PC-3 (cell line): ENCODE results near the gene LGALS7B. TPM values are rescaled to one million over a fixed set of nuclear protein-coding genes. Genes with fewer than 3 reads are reported as not detected.
"Not testable (repeated sequence)": the region's sequence is repeated elsewhere in the genome, so short reads cannot be mapped to it uniquely, and the experiment has no call there.

Source experiments
- ATAC-seq: fragments of 200-7000 bp; cut with Tn5 transposase; 2 replicates; pipeline ENCODE4 v1.9.1; 2020; ENCODE audit warnings: mild to moderate bottlenecking, moderate library complexity
- BruUV-seq: library from RNA; stranded (reverse); fragments of 400-500 nt; replicated peaks from 2 replicates; lab custom pipeline; 2021; lab: Mats Ljungman, UMichigan
- CTCF ChIA-PET: fragments of 300-600 bp; sonication (Branson Sonifier 250); formaldehyde crosslinking; loops from one replicate; lab custom pipeline; 2022; ENCODE audit warnings: antibody characterized with exemption; lab: Charles Lee
- POLR2A ChIA-PET: fragments of 300-600 bp; sonication (Branson Sonifier 250); formaldehyde crosslinking; loops from one replicate; lab custom pipeline; 2022; ENCODE audit warnings: antibody characterized with exemption; ENCODE audit not compliant: unreplicated experiment; lab: Charles Lee
- DNase-seq: peaks from one replicate; pipeline ENCODE4 v3.0.0-alpha.2; 2015
- H2AFZ ChIP-seq: fragments of 300-600 bp; sonication (generic); 2 replicates; pipeline ENCODE4 v1.6.0; 2016; ENCODE audit warnings: antibody characterized with exemption, low read length
- H3F3A ChIP-seq: fragments of 300-600 bp; sonication (generic); one replicate; pipeline ENCODE4 v1.6.0; 2017; ENCODE audit warnings: antibody characterized with exemption, low read length, control low read depth, mild to moderate bottlenecking; ENCODE audit not compliant: unreplicated experiment
- H3K27ac ChIP-seq: fragments of 300-600 bp; sonication (generic); 2 replicates; pipeline ENCODE4 v1.5.1; 2016; ENCODE audit warnings: mild to moderate bottlenecking, low read length
- H3K27me3 ChIP-seq: fragments of 300-600 bp; sonication (generic); 2 replicates; pipeline ENCODE4 v1.6.1; 2016; ENCODE audit warnings: low read length, mixed read lengths
- H3K36me3 ChIP-seq: fragments of 300-600 bp; sonication (generic); 2 replicates; pipeline ENCODE4 v1.6.1; 2016; ENCODE audit warnings: low read depth, mixed run types, low read length, mixed read lengths
- H3K4me1 ChIP-seq: fragments of 300-600 bp; sonication (generic); 2 replicates; pipeline ENCODE4 v1.5.1; 2016; ENCODE audit warnings: low read length; ENCODE audit not compliant: insufficient read depth
- H3K4me2 ChIP-seq: fragments of 300-600 bp; sonication (generic); 2 replicates; pipeline ENCODE4 v1.6.0; 2016; ENCODE audit warnings: low read length
- H3K4me3 ChIP-seq: fragments of 300-600 bp; sonication (generic); 2 replicates; pipeline ENCODE4 v1.5.1; 2016; ENCODE audit warnings: mild to moderate bottlenecking, low read length, mixed read lengths
- H3K79me2 ChIP-seq: fragments of 300-600 bp; sonication (generic); 2 replicates; pipeline ENCODE4 v1.6.1; 2017; ENCODE audit warnings: low read length, mixed read lengths
- H3K9ac ChIP-seq: fragments of 300-600 bp; sonication (generic); 2 replicates; pipeline ENCODE4 v1.6.0; 2016; ENCODE audit warnings: mild to moderate bottlenecking, low read length
- H3K9me2 ChIP-seq: fragments of 300-600 bp; sonication (generic); replicated peaks from 2 replicates; pipeline ENCODE4 v1.6.1; 2016; ENCODE audit warnings: mixed run types, low read length, mixed read lengths
- H3K9me3 ChIP-seq: fragments of 300-600 bp; sonication (generic); 2 replicates; pipeline ENCODE4 v1.6.1; 2016; ENCODE audit warnings: low read length, mixed read lengths
- H4K20me1 ChIP-seq: fragments of 300-600 bp; sonication (generic); 2 replicates; pipeline ENCODE4 v1.6.1; 2016; ENCODE audit warnings: low read length, mixed read lengths
- CTCF ChIP-seq: fragments of 300-600 bp; sonication (generic); conservative IDR thresholded peaks from 2 replicates; pipeline ENCODE4 v1.5.1; 2017; ENCODE audit warnings: antibody characterized with exemption, low read depth, mild to moderate bottlenecking, low read length
- EZH2 ChIP-seq: fragments of 300-600 bp; sonication (generic); IDR thresholded peaks from one replicate; pipeline ENCODE4 v1.6.1; 2017; ENCODE audit warnings: antibody characterized with exemption, mild to moderate bottlenecking, low read length; ENCODE audit not compliant: unreplicated experiment
- EZH2phosphoT487 ChIP-seq: fragments of 300-600 bp; sonication (generic); IDR thresholded peaks from 2 replicates; pipeline ENCODE4 v1.6.1; 2018; ENCODE audit warnings: mild to moderate bottlenecking, antibody characterized with exemption, low read length, borderline replicate concordance
- intact Hi-C: fragments of 100-400 bp; cut with micrococcal nuclease; formaldehyde crosslinking; loops from 2 replicates; pipeline ENCODE4 v1.9.0; 2023
- total RNA-seq: library from RNA; depleted of rRNA; stranded (reverse); fragments of >200 nt; gene quantifications from 2 replicates; pipeline ENCODE4 v1.2.3, GENCODE V29; 2014

LGALS7B gene
- total RNA-seq, 1 experiment from 2014 or later = not detected

- Histone ChIP-seq H3K9me3 (no peaks in the 10 kb centered on the region), H3F3A (no peaks in the 10 kb centered on the region), H3K4me1 (peaks cover 22% of the 10 kb centered on the region), H2AFZ (no peak overlapping the region), H3K27ac (no peak overlapping the region), H4K20me1 (no peaks in the 10 kb centered on the region), H3K9ac (no peak overlapping the region), H3K9me2 (no peaks in the 10 kb centered on the region), H3K79me2 (no peaks in the 10 kb centered on the region), H3K4me3 (no peak overlapping the region), H3K36me3 (no peaks in the 10 kb centered on the region), H3K27me3 (no peaks in the 10 kb centered on the region), H3K4me2 (no peak overlapping the region)
- DNase-seq = no peak
- BruUV-seq = no TSS peak
- ChIA-PET POLR2A (no interaction called here), CTCF (no interaction called here)
- TF ChIP-seq CTCF (no peak), EZH2 (no peak), EZH2phosphoT487 (no peak)
- ATAC-seq = no peak
- intact Hi-C loops = no loop called here
Observed at GRCh38 chr19:38826856-38827551, 38.0 kb downstream of the LGALS7B start.

GRCh38 chr19:38829203-38829602, 40.2 kb downstream of the LGALS7B start:
- POLR2A ChIA-PET, H4K20me1 ChIP-seq, H3K36me3 ChIP-seq, H3K27me3 ChIP-seq, H3K4me2 ChIP-seq, H3K9me2 ChIP-seq, H3K9ac ChIP-seq, H3K9me3 ChIP-seq, DNase-seq, BruUV-seq, CTCF ChIA-PET, H2AFZ ChIP-seq, H3F3A ChIP-seq, H3K27ac ChIP-seq, intact Hi-C loops, ATAC-seq, H3K4me3 ChIP-seq, H3K79me2 ChIP-seq: not testable (repeated sequence)
- peaks cover 29% of the 10 kb centered on the region for H3K4me1 ChIP-seq

- no peaks in the 10 kb centered on the region for H3K9me3 ChIP-seq
- TF ChIP-seq EZH2phosphoT487 (no peak), EZH2 (no peak), CTCF (no peak)
- H3K27me3 ChIP-seq = no peaks in the 10 kb centered on the region
- DNase-seq (peak; percentile 31), ATAC-seq (no peak)
- POLR2A ChIA-PET = no interaction called here
- H3K4me2 ChIP-seq = peak overlapping the region; percentile 96
- H3K4me1 ChIP-seq = peaks cover 32% of the 10 kb centered on the region
- peak overlapping the region; percentile 99 for H3K27ac ChIP-seq
- H3K9me2 ChIP-seq = no peaks in the 10 kb centered on the region
- BruUV-seq = no TSS peak
- peak overlapping the region; percentile 72; the same call in 1 of the 2 replicates for H3K4me3 ChIP-seq
- H3F3A ChIP-seq = no peaks in the 10 kb centered on the region
- CTCF ChIA-PET = no interaction called here
- peak overlapping the region; percentile 91; the same call in 1 of the 2 replicates for H3K9ac ChIP-seq
- no peaks in the 10 kb centered on the region for H4K20me1 ChIP-seq
- no peak overlapping the region for H2AFZ ChIP-seq
- no peaks in the 10 kb centered on the region for H3K36me3 ChIP-seq
- intact Hi-C loops = loop anchor here (5.0 kb wide), 1 partner anchor 33 kb away; no protein-coding TSS in a partner anchor
- no peaks in the 10 kb centered on the region for H3K79me2 ChIP-seq
Observed at GRCh38 chr19:38830039-38830733, 41.2 kb downstream of the LGALS7B start.
